H1 (cell line): ENCODE results near the gene NADK2. TPM values are rescaled to one million over a fixed set of nuclear protein-coding genes. Genes with fewer than 3 reads are reported as not detected.

Experiments used
- CTCF ChIA-PET: fragments of 300-600 bp; sonication (Branson Sonifier 250); formaldehyde crosslinking; loops from one replicate; lab custom pipeline; 2021; ENCODE audit not compliant: partially characterized antibody; lab: Charles Lee
- POLR2A ChIA-PET: fragments of 300-600 bp; sonication (Branson Sonifier 250); formaldehyde crosslinking; loops from one replicate; lab custom pipeline; 2021; ENCODE audit warnings: inconsistent platforms; ENCODE audit not compliant: partially characterized antibody; lab: Charles Lee
- DNase-seq, 2 experiments: peaks; one replicate each; pipeline versions ENCODE4 v3.0.0 to v3.0.0-alpha.2; 2010 to 2022; ENCODE audit warnings: low spot score in 2 of 2, low read depth in 1 of 2, mixed read lengths in 1 of 2
- FAIRE-seq: peaks from 2 replicates; lab custom pipeline; 2011; peaks lifted over from hg19 to GRCh38; lab: Jason Lieb, UNC
- H2AFZ ChIP-seq: 2 replicates; pipeline ENCODE4 v1.8.1; 2012; ENCODE audit warnings: low read length, inconsistent platforms
- H2AK5ac ChIP-seq: 2 replicates; pipeline ENCODE4 v1.6.1; 2013; ENCODE audit warnings: low read depth, low read length
- H2BK120ac ChIP-seq: replicated peaks from 2 replicates; pipeline ENCODE3; 2013; ENCODE audit warnings: low read depth, low read length, inconsistent platforms
- H2BK12ac ChIP-seq: 2 replicates; pipeline ENCODE4 v1.6.1; 2013; ENCODE audit warnings: low read depth, low read length
- H2BK15ac ChIP-seq: 2 replicates; pipeline ENCODE4 v1.6.1; 2013; ENCODE audit warnings: low read length
- H2BK20ac ChIP-seq: 2 replicates; pipeline ENCODE4 v1.6.1; 2013; ENCODE audit warnings: low read length
- H2BK5ac ChIP-seq: 2 replicates; pipeline ENCODE4 v1.6.1; 2013; ENCODE audit warnings: low read depth, low read length
- H3K14ac ChIP-seq: 2 replicates; pipeline ENCODE4 v1.6.1; 2013; ENCODE audit warnings: inconsistent platforms; ENCODE audit not compliant: insufficient read length
- H3K18ac ChIP-seq: 2 replicates; pipeline ENCODE4 v1.6.1; 2013; ENCODE audit warnings: low read length; ENCODE audit errors: extremely low read depth
- H3K23ac ChIP-seq: 2 replicates; pipeline ENCODE4 v1.6.1; 2013; ENCODE audit warnings: inconsistent platforms; ENCODE audit not compliant: insufficient read length
- H3K23me2 ChIP-seq: 2 replicates; pipeline ENCODE4 v1.6.1; 2013; ENCODE audit warnings: low read depth, low read length
- H3K27ac ChIP-seq: 2 replicates; pipeline ENCODE4 v1.6.1; 2011; ENCODE audit warnings: low read depth, low read length, inconsistent platforms
- H3K27me3 ChIP-seq, 4 experiments: replicated peaks in 1 of 4; 1 replicate in 1 of 4; 2 replicates in 3 of 4; pipeline versions ENCODE4 v1.6.1 to v1.8.1; 2011 to 2013; ENCODE audit warnings: low read length in 3 of 4, mild to moderate bottlenecking in 3 of 4, inconsistent platforms in 2 of 4, mixed read lengths in 2 of 4, moderate library complexity in 1 of 4; ENCODE audit not compliant: control insufficient read depth in 3 of 4, insufficient read depth in 3 of 4; ENCODE audit errors: extremely low read depth in 1 of 4
- H3K36me3 ChIP-seq, 4 experiments: 2 replicates each; pipeline versions ENCODE4 v1.6.1 to v1.8.1; 2011 to 2013; ENCODE audit warnings: mild to moderate bottlenecking in 4 of 4, low read length in 3 of 4, moderate library complexity in 2 of 4, control low read depth in 1 of 4, inconsistent platforms in 1 of 4; ENCODE audit not compliant: insufficient read depth in 4 of 4, control insufficient read depth in 2 of 4
- H3K4ac ChIP-seq: replicated peaks from 2 replicates; pipeline ENCODE3; 2013; ENCODE audit warnings: low read length, low read depth, mixed read lengths, inconsistent platforms; ENCODE audit not compliant: insufficient read length
- H3K4me1 ChIP-seq, 4 experiments: replicated peaks in 1 of 4; 1 replicate in 1 of 4; 2 replicates in 3 of 4; pipeline versions ENCODE4 v1.6.1 to v1.8.1; 2011 to 2013; ENCODE audit warnings: low read length in 3 of 4, inconsistent platforms in 2 of 4, mixed read lengths in 1 of 4; ENCODE audit not compliant: insufficient read depth in 4 of 4, control insufficient read depth in 3 of 4
- H3K4me2 ChIP-seq, 2 experiments: 2 replicates each; pipeline versions ENCODE4 v1.6.1 to v1.8.1; 2011 to 2013; ENCODE audit warnings: low read depth in 2 of 2, low read length in 2 of 2, control low read depth in 1 of 2, inconsistent platforms in 1 of 2, mild to moderate bottlenecking in 1 of 2; ENCODE audit not compliant: insufficient read depth in 1 of 2
- H3K4me3 ChIP-seq, 4 experiments: fragments of 200-600, 300-600 bp in 1 of 4; sonication (generic), shearing (Covaris generic), sonication (Bioruptor Twin) in 1 of 4; 2 replicates each; pipeline versions ENCODE4 v1.5.1 to v1.8.1; 2011 to 2016; ENCODE audit warnings: low read length in 4 of 4, low read depth in 3 of 4, control low read depth in 2 of 4, inconsistent platforms in 2 of 4, mild to moderate bottlenecking in 2 of 4, mixed read lengths in 1 of 4, moderate library complexity in 1 of 4; ENCODE audit not compliant: insufficient read depth in 2 of 4; ENCODE audit errors: extremely low read depth in 1 of 4
- H3K56ac ChIP-seq: replicated peaks from 2 replicates; pipeline ENCODE3; 2013; ENCODE audit warnings: low read depth, mild to moderate bottlenecking, mixed read lengths, low read length, inconsistent platforms; ENCODE audit not compliant: insufficient read length
- H3K79me1 ChIP-seq: 2 replicates; pipeline ENCODE4 v1.6.1; 2013; ENCODE audit warnings: low read depth, low read length, control low read depth
- H3K79me2 ChIP-seq, 2 experiments: 2 replicates each; pipeline versions ENCODE4 v1.6.1 to v1.8.1; 2012 to 2013; ENCODE audit warnings: low read length in 2 of 2, mild to moderate bottlenecking in 2 of 2, inconsistent platforms in 1 of 2; ENCODE audit not compliant: insufficient read depth in 2 of 2, control insufficient read depth in 1 of 2
- H3K9ac ChIP-seq, 4 experiments: replicated peaks in 1 of 4; 1 replicate in 1 of 4; 2 replicates in 3 of 4; pipeline versions ENCODE4 v1.6.1 to v1.8.1; 2011 to 2013; ENCODE audit warnings: low read depth in 3 of 4, low read length in 3 of 4, control low read depth in 2 of 4, mild to moderate bottlenecking in 2 of 4, moderate library complexity in 2 of 4, inconsistent platforms in 1 of 4; ENCODE audit errors: extremely low read depth in 1 of 4
- H3K9me3 ChIP-seq, 2 experiments: 2 replicates each; pipeline versions ENCODE4 v1.6.1 to v1.8.1; 2012 to 2013; ENCODE audit warnings: mild to moderate bottlenecking in 2 of 2, moderate library complexity in 2 of 2, control low read depth in 1 of 2, inconsistent platforms in 1 of 2, low read depth in 1 of 2, low read length in 1 of 2, mixed read lengths in 1 of 2; ENCODE audit not compliant: insufficient read depth in 2 of 2
- H4K20me1 ChIP-seq, 2 experiments: replicated peaks in 1 of 2; 2 replicates each; pipeline versions ENCODE3 to v1.8.1; 2011 to 2013; ENCODE audit warnings: inconsistent platforms in 2 of 2, low read length in 2 of 2, mild to moderate bottlenecking in 1 of 2; ENCODE audit not compliant: insufficient read depth in 2 of 2, control insufficient read depth in 1 of 2
- H4K5ac ChIP-seq: 2 replicates; pipeline ENCODE4 v1.6.1; 2013; ENCODE audit warnings: low read length, low read depth, mixed read lengths, inconsistent platforms; ENCODE audit not compliant: insufficient read length
- H4K8ac ChIP-seq: 2 replicates; pipeline ENCODE4 v1.8.0; 2013; ENCODE audit warnings: mild to moderate bottlenecking, moderate library complexity, low read length, inconsistent platforms; ENCODE audit not compliant: insufficient read depth; ENCODE audit errors: extremely low read depth
- H4K91ac ChIP-seq: replicated peaks from 2 replicates; pipeline ENCODE3; 2013; ENCODE audit warnings: low read length, mixed read lengths, inconsistent platforms; ENCODE audit not compliant: insufficient read length
- BCL11A ChIP-seq, 2 experiments: IDR thresholded peaks; one replicate each; pipeline ENCODE4 v1.6.1; 2011; ENCODE audit warnings: low read depth in 2 of 2, low read length in 2 of 2, mild to moderate bottlenecking in 2 of 2
- BRCA1 ChIP-seq: IDR thresholded peaks from 2 replicates; pipeline ENCODE4 v1.6.1; 2012; ENCODE audit warnings: low read depth, low read length, improper control_type of control experiment
- CEBPB ChIP-seq: IDR thresholded peaks from 2 replicates; pipeline ENCODE4 v1.6.1; 2012; ENCODE audit warnings: low read depth, low read length
- CTCF ChIP-seq, 3 experiments: IDR thresholded peaks; 1 replicate in 2 of 3; 2 replicates in 1 of 3; pipeline versions ENCODE4 v1.5.1 to v1.6.1; 2011; ENCODE audit warnings: low read length in 3 of 3, mild to moderate bottlenecking in 3 of 3, inconsistent platforms in 2 of 3, low read depth in 1 of 3, moderate library complexity in 1 of 3; ENCODE audit not compliant: insufficient read depth in 1 of 3; ENCODE audit errors: control extremely low read depth in 1 of 3
- EP300 ChIP-seq, 2 experiments: IDR thresholded peaks; 1 replicate in 1 of 2; 2 replicates in 1 of 2; pipeline ENCODE4 v1.6.1; 2011 to 2012; ENCODE audit warnings: low read depth in 2 of 2, low read length in 2 of 2, mild to moderate bottlenecking in 2 of 2, borderline replicate concordance in 1 of 2, inconsistent platforms in 1 of 2, moderate library complexity in 1 of 2
- JUN ChIP-seq: IDR thresholded peaks from 2 replicates; pipeline ENCODE4 v1.6.1; 2011; ENCODE audit warnings: low read depth, mild to moderate bottlenecking, improper control_type of control experiment, low read length
- MAFK ChIP-seq: IDR thresholded peaks from 2 replicates; pipeline ENCODE4 v1.6.1; 2012; ENCODE audit warnings: low read depth, mild to moderate bottlenecking, improper control_type of control experiment, low read length
- NANOG ChIP-seq: IDR thresholded peaks from 2 replicates; pipeline ENCODE4 v1.6.1; 2011; ENCODE audit warnings: low read length, low read depth, mild to moderate bottlenecking, inconsistent platforms; ENCODE audit not compliant: insufficient read depth, poor library complexity, severe bottlenecking
- POLR2AphosphoS5 ChIP-seq: IDR thresholded peaks from 2 replicates; pipeline ENCODE4 v1.6.1; 2011; ENCODE audit warnings: low read depth, low read length
- RXRA ChIP-seq: IDR thresholded peaks from 2 replicates; pipeline ENCODE4 v1.6.1; 2011; ENCODE audit warnings: low read depth, mild to moderate bottlenecking, low read length, moderate library complexity; ENCODE audit not compliant: insufficient read depth
- SAP30 ChIP-seq: fragments of 300-600 bp; sonication (generic); IDR thresholded peaks from 2 replicates; pipeline ENCODE4 v1.7.1; 2012; ENCODE audit warnings: low read length, moderate library complexity, mild to moderate bottlenecking, inconsistent platforms; ENCODE audit not compliant: insufficient read depth, insufficient replicate concordance
- TBP ChIP-seq: IDR thresholded peaks from 2 replicates; pipeline ENCODE4 v1.6.1; 2011; ENCODE audit warnings: low read depth, low read length, improper control_type of control experiment
- WGBS, 2 experiments: shearing (Covaris generic) in 1 of 2; methylation state at CpG; one replicate each; pipeline versions ENCODE4 v1.1.6 to v1.1.7; 2013 to 2015; ENCODE audit warnings: low lambda C conversion rate in 2 of 2, mixed read lengths in 2 of 2, inconsistent platforms in 1 of 2, low coverage in 1 of 2, missing lambda C conversion rate in 1 of 2; ENCODE audit not compliant: insufficient replicate concordance in 2 of 2, insufficient coverage in 1 of 2, insufficient read length in 1 of 2; ENCODE audit errors: extremely low coverage in 1 of 2, missing lambda C conversion rate in 1 of 2; 5-methylcytosine and 5-hydroxymethylcytosine counted together
- polyA plus RNA-seq, 7 experiments: library from polyadenylated mRNA; depleted of rRNA in 3 of 7; stranded (reverse) in 5 of 7; unstranded in 2 of 7; fragments of >200 nt in 5 of 7; fragments of 200-250 nt in 2 of 7; gene quantifications; 1 replicate in 5 of 7; 2 replicates in 1 of 7; 4 replicates in 1 of 7; pipeline versions ENCODE4 v1.2.1 to v1.2.3, GENCODE V29; 2011 to 2013; ENCODE audit warnings: missing spikeins in 2 of 7, mixed read lengths in 2 of 7
- total RNA-seq: library from RNA; stranded (reverse); fragmentation: NEBNext Ultra II Directional; extraction: Animal tissue kit (Norgen Biotek cat#: 25700); gene quantifications from 2 replicates; pipeline ENCODE4 v1.2.1, GENCODE V29; 2021

Gene NADK2
- total and polyA plus RNA-seq, 2 of the 8 experiments (the other 6 are each of a cell fraction or from before 2014, with no cell fraction given): 3.4 to 16.1 TPM

- H2AK5ac ChIP-seq: no peak overlapping the region
- H3K4me2 ChIP-seq: no peak overlapping the region
- H3K56ac ChIP-seq: no peak overlapping the region
- no peak overlapping the region for H3K14ac ChIP-seq
- DNase-seq (no peak), FAIRE-seq (no peak)
- no peaks in the 10 kb centered on the region for H3K79me1 ChIP-seq
- H3K79me2 ChIP-seq: no peaks in the 10 kb centered on the region
- POLR2A ChIA-PET: no interaction called here
- no peak overlapping the region for H3K4me3 ChIP-seq
- H3K27me3 ChIP-seq: peaks cover 0 to 3% (median 0%) of the 10 kb centered on the region in 4 experiments; a peak in 1 of 7 replicates
- no peak overlapping the region for H2BK12ac ChIP-seq
- no peak overlapping the region for H3K9ac ChIP-seq
- H3K27ac ChIP-seq: no peak overlapping the region
- no peak overlapping the region for H2BK20ac ChIP-seq
- no peaks in the 10 kb centered on the region for H4K20me1 ChIP-seq
- no peak overlapping the region for H3K4ac ChIP-seq
- H2AFZ ChIP-seq: no peak overlapping the region
- H2BK5ac ChIP-seq: no peak overlapping the region
- no peaks in the 10 kb centered on the region; a peak in 1 of 4 replicates for H3K9me3 ChIP-seq
- H3K23me2 ChIP-seq: no peaks in the 10 kb centered on the region
- WGBS, 2 experiments: 86% methylated on average over 4 of the region's 4 CpGs; no CpG with 5 or more reads in 1 of the 2 experiments
- H4K91ac ChIP-seq: no peak overlapping the region
- CTCF ChIA-PET: interaction anchor here (1.0 kb wide), 1 partner anchor 8 kb away, joined by 3 read pairs; no protein-coding TSS in a partner anchor
- H3K4me1 ChIP-seq: no peaks in the 10 kb centered on the region
- H4K5ac ChIP-seq: no peak overlapping the region
- H4K8ac ChIP-seq: no peak overlapping the region
- no peak overlapping the region for H2BK15ac ChIP-seq
- peaks cover 4 to 58% (median 25%) of the 10 kb centered on the region in 4 experiments for H3K36me3 ChIP-seq
- no peak overlapping the region for H3K18ac ChIP-seq
- no peak overlapping the region for H2BK120ac ChIP-seq
- no peak overlapping the region for H3K23ac ChIP-seq
- TF ChIP-seq BCL11A (IDR thresholded peaks at IDR 0.05; ENCODE audit: low read depth in 2 of 2, low read length in 2 of 2) (no peak), RXRA (no peak), TBP (no peak), SAP30 (no peak), EP300 (IDR thresholded peaks at IDR 0.05; ENCODE audit: borderline replicate concordance in 1 of 2, low read depth in 2 of 2, low read length in 2 of 2) (no peak), CEBPB (no peak), MAFK (no peak), CTCF (IDR thresholded peaks at IDR 0.05; ENCODE audit: control extremely low read depth in 1 of 3, insufficient read depth in 1 of 3, low read depth in 1 of 3, low read length in 3 of 3) (no peak), POLR2AphosphoS5 (no peak), JUN (no peak), NANOG (no peak), BRCA1 (no peak)
Measured at GRCh38 chr5:36179950-36180349, 61.8 kb downstream of the NADK2 start.
